Esophagus squamous epithelium (tissue), 4 donors: ENCODE results near the gene CAMTA1.

Experiments used
- CTCF ChIP-seq, 6 experiments: fragments of 450-650 bp in 4 of 6; fragments of 200-600 bp in 2 of 6; sonication (generic) in 2 of 6; IDR thresholded peaks; one replicate each; pipeline ENCODE4 v1.5.1; 2016 to 2019; ENCODE audit warnings: antibody characterized with exemption in 6 of 6, mild to moderate bottlenecking in 4 of 6, moderate library complexity in 4 of 6
- POLR2A ChIP-seq, 4 donors: fragments of 450-650 bp; IDR thresholded peaks; one replicate each; pipeline ENCODE4 v1.6.1; 2017; ENCODE audit warnings: antibody characterized with exemption in 4 of 4, mild to moderate bottlenecking in 4 of 4, moderate library complexity in 3 of 4

DNA sequence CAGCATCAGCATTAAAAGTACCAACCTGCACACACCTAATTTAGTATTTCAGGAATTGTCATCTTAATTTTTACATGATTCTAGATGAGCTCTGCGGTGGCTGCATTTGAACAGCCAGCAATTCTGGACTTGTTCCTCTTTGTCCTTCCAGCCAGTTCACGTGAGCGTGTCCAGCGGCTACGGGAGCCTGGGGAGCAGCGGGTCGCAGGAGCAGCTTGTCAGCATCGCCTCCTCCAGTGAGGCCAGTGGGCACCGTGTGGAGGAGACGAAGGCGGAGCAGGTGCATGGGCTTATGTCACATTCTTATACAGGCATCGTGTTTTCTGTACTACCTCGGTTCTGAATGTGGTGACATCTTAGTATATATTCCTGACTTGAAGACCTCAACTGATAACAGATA lies 1024.5 kb downstream of the CAMTA1 start:
- TF ChIP-seq CTCF (IDR thresholded peaks at IDR 0.05) (no peak), POLR2A (IDR thresholded peaks at IDR 0.05) (no peak)
